Smooth muscle cell (in vitro differentiated cells): ENCODE results near the gene CEP135. TPM values are rescaled to one million over a fixed set of nuclear protein-coding genes. Genes with fewer than 3 reads are reported as not detected.
A peak's percentile ranks its signal among the peaks of the same experiment; 100 is the strongest.

ENCODE experiments used
- DNase-seq: peaks from one replicate; lab custom pipeline; 2025; ENCODE audit not compliant: unreplicated experiment; lab: John Stamatoyannopoulos, UW
- H2AFZ ChIP-seq: fragments of 200-600 bp; sonication (generic); 2 replicates; pipeline ENCODE4 v1.6.0; 2016; ENCODE audit warnings: antibody characterized with exemption, low read depth, mild to moderate bottlenecking
- H3F3A ChIP-seq: fragments of 200-600 bp; sonication (generic); 2 replicates; pipeline ENCODE4 v1.6.0; 2017; ENCODE audit warnings: antibody characterized with exemption, low read depth
- H3K27ac ChIP-seq: fragments of 200-600 bp; sonication (generic); 2 replicates; pipeline ENCODE4 v1.5.1; 2016; ENCODE audit warnings: low read depth, mild to moderate bottlenecking
- H3K27me3 ChIP-seq: fragments of 200-600 bp; sonication (generic); 2 replicates; pipeline ENCODE4 v1.6.1; 2016; ENCODE audit warnings: low read depth, mild to moderate bottlenecking
- H3K36me3 ChIP-seq: fragments of 200-600 bp; sonication (generic); 2 replicates; pipeline ENCODE4 v1.5.1; 2016; ENCODE audit warnings: low read depth
- H3K4me1 ChIP-seq: fragments of 200-600 bp; sonication (generic); 2 replicates; pipeline ENCODE4 v1.5.1; 2016; ENCODE audit warnings: low read depth
- H3K4me2 ChIP-seq: fragments of 200-600 bp; sonication (generic); 2 replicates; pipeline ENCODE4 v1.6.0; 2016; ENCODE audit warnings: mild to moderate bottlenecking
- H3K4me3 ChIP-seq: fragments of 200-600 bp; sonication (generic); 2 replicates; pipeline ENCODE4 v1.5.1; 2016; ENCODE audit warnings: mild to moderate bottlenecking
- H3K79me2 ChIP-seq: fragments of 200-600 bp; sonication (generic); 2 replicates; pipeline ENCODE4 v1.6.0; 2016; ENCODE audit warnings: low read depth, mild to moderate bottlenecking
- H3K9ac ChIP-seq: fragments of 200-600 bp; sonication (generic); 2 replicates; pipeline ENCODE4 v1.6.0; 2016; ENCODE audit warnings: low read depth
- H3K9me3 ChIP-seq: fragments of 200-600 bp; sonication (generic); replicated peaks from 2 replicates; pipeline ENCODE4 v1.5.1; 2016; ENCODE audit warnings: low read depth
- H4K20me1 ChIP-seq: fragments of 200-600 bp; sonication (generic); 2 replicates; pipeline ENCODE4 v1.6.0; 2016; ENCODE audit warnings: low read depth
- CTCF ChIP-seq: fragments of 200-600 bp; sonication (generic); IDR thresholded peaks from 2 replicates; pipeline ENCODE4 v1.5.1; 2017; ENCODE audit warnings: borderline replicate concordance, mild to moderate bottlenecking, antibody characterized with exemption; ENCODE audit not compliant: insufficient read depth, poor library complexity, severe bottlenecking
- WGBS: methylation state at CpG from one replicate; pipeline ENCODE4 v1.1.7; 2016; ENCODE audit warnings: low lambda C conversion rate; 5-methylcytosine and 5-hydroxymethylcytosine counted together
- polyA plus RNA-seq: library from polyadenylated mRNA; unstranded; fragments of >200 nt; fragmentation: Nextera tagmentation; extraction: Ambion mirVana; gene quantifications from 2 replicates; pipeline ENCODE4 v1.2.1, GENCODE V29; 2016
- total RNA-seq: library from RNA; depleted of rRNA; stranded (reverse); fragments of >200 nt; gene quantifications from 2 replicates; pipeline ENCODE4 v1.2.3, GENCODE V29; 2014

The CEP135 gene
- total and polyA plus RNA-seq, 2 experiments from 2014 or later = 4.5 to 28.9 TPM

- TF ChIP-seq CTCF = no peak
- H3K79me2 ChIP-seq = no peaks in the 10 kb centered on the region
- no peaks in the 10 kb centered on the region for H4K20me1 ChIP-seq
- H3K4me3 ChIP-seq = no peak overlapping the region
- no peaks in the 10 kb centered on the region for H3K4me1 ChIP-seq
- 100% methylated on average over 1 of the region's 1 CpG for WGBS
- DNase-seq = no peak
- H3K9me3 ChIP-seq = peaks cover 6% of the 10 kb centered on the region
- no peak overlapping the region for H3K27ac ChIP-seq
- H3K27me3 ChIP-seq = no peaks in the 10 kb centered on the region
- H3K4me2 ChIP-seq = no peak overlapping the region
- H3K9ac ChIP-seq = no peak overlapping the region
- no peaks in the 10 kb centered on the region for H3F3A ChIP-seq
- H2AFZ ChIP-seq = no peak overlapping the region
- H3K36me3 ChIP-seq = no peaks in the 10 kb centered on the region
Measured at GRCh38 chr4:55938481-55938880, 10.3 kb upstream of the CEP135 start.

DNA sequence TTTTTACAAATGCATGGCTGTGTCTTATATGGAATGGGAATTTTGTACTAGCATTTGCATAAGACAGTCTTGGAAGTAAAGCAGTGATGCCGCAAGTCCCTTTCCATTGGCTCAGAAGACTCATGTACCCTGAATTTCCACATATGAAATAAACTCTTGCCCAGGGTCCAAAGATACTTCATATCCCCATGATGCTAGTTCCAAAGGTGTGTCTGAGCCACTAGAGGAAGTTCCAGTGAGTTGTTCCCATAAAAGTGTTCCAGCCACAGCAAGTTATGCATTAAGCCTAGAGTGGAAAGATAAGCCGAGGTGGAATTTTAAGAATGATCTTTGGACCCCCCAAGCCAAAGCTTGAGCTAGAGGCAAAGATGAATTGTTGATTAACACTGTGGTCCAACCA lies 9.3 kb upstream of the CEP135 start:
- H3K27ac ChIP-seq = no peak overlapping the region
- H3K79me2 ChIP-seq = no peaks in the 10 kb centered on the region
- no peak overlapping the region for H3K9ac ChIP-seq
- no peak for DNase-seq
- no peak overlapping the region for H3K4me3 ChIP-seq
- WGBS = 86% methylated on average over 2 of the region's 2 CpGs
- no peaks in the 10 kb centered on the region for H3K36me3 ChIP-seq
- no peaks in the 10 kb centered on the region for H3K27me3 ChIP-seq
- H3F3A ChIP-seq = no peaks in the 10 kb centered on the region
- peaks cover 6% of the 10 kb centered on the region for H3K9me3 ChIP-seq
- TF ChIP-seq CTCF = no peak
- H3K4me1 ChIP-seq = no peaks in the 10 kb centered on the region
- no peak overlapping the region for H3K4me2 ChIP-seq
- no peaks in the 10 kb centered on the region for H4K20me1 ChIP-seq
- H2AFZ ChIP-seq = no peak overlapping the region

DNA sequence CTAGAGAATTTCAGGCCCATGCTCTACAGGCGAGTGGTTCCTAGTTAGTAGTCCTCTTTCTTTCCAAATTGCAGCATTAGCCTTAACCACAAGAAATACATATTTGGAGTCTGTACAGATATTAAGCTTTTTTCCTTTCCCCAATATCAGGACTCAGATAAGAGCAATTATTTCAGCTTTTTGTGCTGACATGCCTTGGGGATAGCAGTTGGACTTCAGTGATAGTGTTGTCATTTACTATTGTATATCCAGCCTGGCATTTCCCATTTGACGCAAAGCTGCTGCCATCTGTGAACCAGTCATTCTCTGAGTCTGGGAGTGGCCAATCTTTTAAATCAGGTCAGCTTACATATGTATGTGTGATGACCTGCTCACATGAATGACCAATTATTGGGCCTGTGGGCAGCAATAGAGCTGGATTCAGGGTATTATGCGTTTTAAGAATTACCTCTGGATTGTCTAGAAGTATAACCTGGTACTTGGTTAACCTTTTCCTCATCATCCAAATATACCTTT lies 6.8 kb upstream of the CEP135 start:
- H3K36me3 ChIP-seq = no peaks in the 10 kb centered on the region
- no peak overlapping the region for H2AFZ ChIP-seq
- no peaks in the 10 kb centered on the region for H3K79me2 ChIP-seq
- H3K4me3 ChIP-seq = no peak overlapping the region
- H3K4me1 ChIP-seq = no peaks in the 10 kb centered on the region
- H3K9me3 ChIP-seq = peaks cover 4% of the 10 kb centered on the region
- H3K27me3 ChIP-seq = no peaks in the 10 kb centered on the region
- no peak overlapping the region for H3K9ac ChIP-seq
- H4K20me1 ChIP-seq = no peaks in the 10 kb centered on the region
- no peaks in the 10 kb centered on the region for H3F3A ChIP-seq
- TF ChIP-seq CTCF = no peak
- DNase-seq = no peak
- no peak overlapping the region for H3K4me2 ChIP-seq
- 95% methylated on average over 3 of the region's 3 CpGs for whole genome bisulfite sequencing
- no peak overlapping the region for H3K27ac ChIP-seq

- Histone ChIP-seq H4K20me1 (no peaks in the 10 kb centered on the region), H3K27me3 (no peaks in the 10 kb centered on the region), H2AFZ (peak overlapping the region; percentile 0), H3K9me3 (no peaks in the 10 kb centered on the region), H3K9ac (peak overlapping the region; percentile 25), H3K4me2 (peak overlapping the region; percentile 93), H3K36me3 (no peaks in the 10 kb centered on the region), H3K79me2 (peaks cover 23% of the 10 kb centered on the region), H3K4me3 (peak overlapping the region; percentile 80), H3K27ac (peak overlapping the region; percentile 96), H3F3A (peaks cover 16% of the 10 kb centered on the region), H3K4me1 (peaks cover 9% of the 10 kb centered on the region)
- no peak for TF ChIP-seq CTCF
- WGBS = 69% methylated on average over 6 of the region's 6 CpGs
- no peak for DNase-seq
Measured at GRCh38 chr4:55947254-55947882, 1.4 kb upstream of the CEP135 start.
